ENCODE data around the gene APC.

APC gene

GRCh38 chr5:112757468-112758208, 20.0 kb downstream of the APC start:
- H3K9me3 ChIP-seq, result no peaks in the 10 kb centered on the region
- H3K27me3 ChIP-seq, result no peaks in the 10 kb centered on the region
- H3K4me1 ChIP-seq, result no peaks in the 10 kb centered on the region
- peaks cover 5% of the 10 kb centered on the region for H3K36me3 ChIP-seq
- H3K4me3 ChIP-seq (ENCODE audit: low read depth, low read length), result no peak overlapping the region
- peak; percentile 67 for TF ChIP-seq CTCF (IDR thresholded peaks at IDR 0.05; ENCODE audit: low read depth, low read length)
- DNase-seq, result no peak

- TF ChIP-seq CTCF (IDR thresholded peaks at IDR 0.05; ENCODE audit: low read depth, low read length), result no peak
- Histone ChIP-seq H3K27me3 (no peaks in the 10 kb centered on the region), H3K36me3 (peaks cover 5% of the 10 kb centered on the region), H3K4me3 (ENCODE audit: low read depth, low read length) (no peak overlapping the region), H3K9me3 (no peaks in the 10 kb centered on the region), H3K4me1 (no peaks in the 10 kb centered on the region)
- DNase-seq, result no peak
These were observed 21.0 kb downstream of the APC start for GRCh38 chr5:112758676-112759075.

DNA sequence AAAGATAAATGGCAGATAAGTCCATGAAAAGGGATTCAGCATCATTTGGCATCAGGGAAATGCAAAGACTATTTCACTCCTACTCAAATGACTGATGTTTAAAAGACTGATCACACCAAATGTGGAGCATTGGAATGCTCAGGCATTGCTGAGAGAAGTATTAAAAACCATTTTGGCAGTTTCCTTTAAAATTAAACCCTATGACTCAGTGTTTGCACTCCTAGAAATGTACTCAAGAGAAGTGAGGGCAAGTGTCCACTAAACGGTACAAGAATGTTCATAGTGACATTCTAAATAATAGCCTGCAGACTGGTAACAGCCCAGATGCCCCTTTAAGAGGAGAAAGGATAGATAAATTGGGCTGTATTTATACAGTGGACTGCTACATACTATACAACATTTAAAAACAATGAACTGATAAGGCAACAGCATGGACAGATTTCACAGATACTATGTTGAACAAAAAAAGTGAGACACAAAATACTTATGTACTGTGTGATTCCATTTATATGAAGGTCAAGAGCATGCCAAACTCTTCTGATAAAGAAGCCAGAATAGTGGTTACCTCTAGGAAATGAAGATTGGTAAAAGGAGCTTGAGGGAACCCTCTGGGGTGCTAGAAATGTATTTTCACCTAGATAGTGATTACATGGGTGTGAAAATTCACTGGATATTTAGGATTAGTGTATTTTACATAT, 24.6 kb downstream of the APC start:
- no peak for DNase-seq
- no peak overlapping the region for H3K4me3 ChIP-seq (ENCODE audit: low read depth, low read length)
- H3K27me3 ChIP-seq, result no peaks in the 10 kb centered on the region
- H3K4me1 ChIP-seq, result no peaks in the 10 kb centered on the region
- peaks cover 13% of the 10 kb centered on the region for H3K36me3 ChIP-seq
- TF ChIP-seq CTCF (IDR thresholded peaks at IDR 0.05; ENCODE audit: low read depth, low read length), result no peak
- no peaks in the 10 kb centered on the region for H3K9me3 ChIP-seq

GRCh38 chr5:112763165-112763564, 25.5 kb downstream of the APC start:
- H3K27me3 ChIP-seq, result no peaks in the 10 kb centered on the region
- no peak overlapping the region for H3K4me3 ChIP-seq (ENCODE audit: low read depth, low read length)
- DNase-seq, result no peak
- no peak for TF ChIP-seq CTCF (IDR thresholded peaks at IDR 0.05; ENCODE audit: low read depth, low read length)
- H3K4me1 ChIP-seq, result no peaks in the 10 kb centered on the region
- peaks cover 22% of the 10 kb centered on the region for H3K36me3 ChIP-seq
- H3K9me3 ChIP-seq, result no peaks in the 10 kb centered on the region

- DNase-seq, result no peak
- H3K9me3 ChIP-seq, result no peaks in the 10 kb centered on the region
- H3K27me3 ChIP-seq, result no peaks in the 10 kb centered on the region
- H3K4me3 ChIP-seq (ENCODE audit: low read depth, low read length), result no peak overlapping the region
- peaks cover 40% of the 10 kb centered on the region for H3K36me3 ChIP-seq
- TF ChIP-seq CTCF (IDR thresholded peaks at IDR 0.05; ENCODE audit: low read depth, low read length), result no peak
- H3K4me1 ChIP-seq, result no peaks in the 10 kb centered on the region
These were observed 34.4 kb downstream of the APC start for GRCh38 chr5:112772124-112772523.

DNA sequence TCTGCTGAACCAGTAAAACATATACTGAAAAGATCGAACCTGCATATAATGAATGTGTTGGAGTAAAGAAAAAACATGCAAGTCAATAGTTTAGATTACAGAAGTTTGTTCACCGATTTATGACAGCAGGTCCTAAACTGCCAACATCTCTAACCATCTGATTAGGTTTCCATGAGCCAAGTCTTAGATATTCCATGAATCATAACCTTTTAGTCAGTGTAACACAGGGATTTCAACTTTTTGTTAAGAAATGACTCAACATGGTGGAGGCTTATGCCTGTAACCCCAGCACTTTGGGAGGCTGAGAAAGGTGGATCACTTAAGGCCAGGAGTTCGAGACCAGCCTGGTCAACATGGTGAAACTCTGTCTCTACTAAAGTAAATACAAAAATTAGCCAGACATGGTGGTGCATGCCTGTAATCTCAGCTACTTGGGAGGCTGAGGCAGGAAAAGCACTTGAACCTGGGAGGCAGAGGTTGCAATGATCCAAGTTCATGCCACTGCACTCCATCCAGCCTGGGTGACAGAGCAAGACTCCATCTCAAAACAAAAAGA, 38.7 kb downstream of the APC start:
- no peaks in the 10 kb centered on the region for H3K9me3 ChIP-seq
- no peak for DNase-seq

More for the DNA sequence above, 38.7 kb downstream of the APC start:
- Histone ChIP-seq H3K4me1 (no peaks in the 10 kb centered on the region), H3K4me3 (ENCODE audit: low read depth, low read length) (no peak overlapping the region), H3K27me3 (no peaks in the 10 kb centered on the region), H3K36me3 (peaks cover 28% of the 10 kb centered on the region)
- no peak for TF ChIP-seq CTCF (IDR thresholded peaks at IDR 0.05; ENCODE audit: low read depth, low read length)
